DND-41 (cell line): ENCODE results near the gene LGALS7B.

ENCODE experiments used
- EZH2 ChIP-seq: IDR thresholded peaks from 3 replicates; pipeline ENCODE4 v1.6.1; 2012; ENCODE audit warnings: borderline replicate concordance, low read depth, mild to moderate bottlenecking, moderate library complexity, low read length, inconsistent platforms; ENCODE audit not compliant: severe bottlenecking
- TF ChIP-seq, protein P1 (sequence below): IDR thresholded peaks from 2 replicates; pipeline ENCODE4 v1.5.1; 2012; ENCODE audit warnings: borderline replicate concordance, low read length, moderate library complexity, mild to moderate bottlenecking; ENCODE audit not compliant: poor library complexity, severe bottlenecking; ENCODE audit errors: extremely low read depth

DNA sequence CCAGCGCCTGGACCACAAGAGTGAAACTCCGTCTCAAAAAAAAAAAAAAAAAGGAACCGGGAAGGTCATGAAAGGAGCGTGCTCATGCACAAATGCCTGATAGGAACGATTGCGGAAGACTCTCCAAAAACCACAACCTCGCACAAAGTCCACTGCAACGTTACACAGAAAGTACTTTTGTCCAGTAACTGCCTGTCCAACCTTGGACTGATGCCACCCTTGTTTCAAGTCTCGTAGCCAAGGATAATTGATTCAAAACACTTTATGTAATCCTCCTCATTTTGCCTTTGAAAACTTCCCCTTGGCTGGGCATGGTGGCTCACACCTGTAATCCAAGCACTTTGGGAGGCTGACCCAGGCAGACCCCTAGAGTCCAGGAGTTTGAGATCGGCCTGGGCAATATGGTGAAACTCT is 29.4 kb upstream of the LGALS7B start:
- TF ChIP-seq, protein P1, sequence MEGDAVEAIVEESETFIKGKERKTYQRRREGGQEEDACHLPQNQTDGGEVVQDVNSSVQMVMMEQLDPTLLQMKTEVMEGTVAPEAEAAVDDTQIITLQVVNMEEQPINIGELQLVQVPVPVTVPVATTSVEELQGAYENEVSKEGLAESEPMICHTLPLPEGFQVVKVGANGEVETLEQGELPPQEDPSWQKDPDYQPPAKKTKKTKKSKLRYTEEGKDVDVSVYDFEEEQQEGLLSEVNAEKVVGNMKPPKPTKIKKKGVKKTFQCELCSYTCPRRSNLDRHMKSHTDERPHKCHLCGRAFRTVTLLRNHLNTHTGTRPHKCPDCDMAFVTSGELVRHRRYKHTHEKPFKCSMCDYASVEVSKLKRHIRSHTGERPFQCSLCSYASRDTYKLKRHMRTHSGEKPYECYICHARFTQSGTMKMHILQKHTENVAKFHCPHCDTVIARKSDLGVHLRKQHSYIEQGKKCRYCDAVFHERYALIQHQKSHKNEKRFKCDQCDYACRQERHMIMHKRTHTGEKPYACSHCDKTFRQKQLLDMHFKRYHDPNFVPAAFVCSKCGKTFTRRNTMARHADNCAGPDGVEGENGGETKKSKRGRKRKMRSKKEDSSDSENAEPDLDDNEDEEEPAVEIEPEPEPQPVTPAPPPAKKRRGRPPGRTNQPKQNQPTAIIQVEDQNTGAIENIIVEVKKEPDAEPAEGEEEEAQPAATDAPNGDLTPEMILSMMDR = no peak
- no peak for TF ChIP-seq EZH2
